Activated CD4-positive, alpha-beta memory T cell treated with anti-CD3 and anti-CD28 coated beads for 36 hours (primary cell): ENCODE results near the gene C6orf163. TPM values are rescaled to one million over a fixed set of nuclear protein-coding genes. Genes with fewer than 3 reads are reported as not detected.

Source experiments
- CTCF ChIA-PET: fragments of 350-600 bp; sonication (Branson Sonifier 250); formaldehyde crosslinking; loops from one replicate; lab custom pipeline; 2021; ENCODE audit warnings: antibody characterized with exemption, inconsistent platforms; lab: Charles Lee
- POLR2A ChIA-PET: fragments of 350-600 bp; sonication (Branson Sonifier 250); formaldehyde crosslinking; loops from one replicate; lab custom pipeline; 2021; ENCODE audit warnings: antibody characterized with exemption; lab: Charles Lee
- DNase-seq: peaks from one replicate; pipeline ENCODE4 v3.0.0-alpha.2; 2020
- H3K27ac Mint-ChIP-seq: one replicate; pipeline ENCODE4 v1.8.0; 2021; ENCODE audit warnings: mixed read lengths
- H3K27me3 Mint-ChIP-seq: one replicate; pipeline ENCODE4 v1.8.0; 2021; ENCODE audit warnings: mixed read lengths
- H3K36me3 Mint-ChIP-seq: one replicate; pipeline ENCODE4 v1.8.0; 2021; ENCODE audit warnings: mixed read lengths
- H3K4me1 Mint-ChIP-seq: one replicate; pipeline ENCODE4 v1.8.0; 2021; ENCODE audit warnings: low read depth, mixed read lengths
- H3K4me3 Mint-ChIP-seq: one replicate; pipeline ENCODE4 v1.8.0; 2021; ENCODE audit warnings: mild to moderate bottlenecking, mixed read lengths
- H3K9me3 Mint-ChIP-seq: one replicate; pipeline ENCODE4 v1.8.0; 2021; ENCODE audit warnings: mixed read lengths
- intact Hi-C: fragments of 100-400 bp; cut with micrococcal nuclease; formaldehyde crosslinking; loops from one replicate; pipeline ENCODE4 v1.15.1; 2023
- total RNA-seq, 2 experiments: library from RNA; stranded (reverse); gene quantifications; one replicate each; pipeline ENCODE4 v1.2.3, GENCODE V29; 2021

Gene C6orf163
- total RNA-seq, 2 experiments from 2014 or later: 0.95 to 1.1 TPM

- peaks cover 9% of the 10 kb centered on the region for H3K9me3 Mint-ChIP-seq
Observed at GRCh38 chr6:87364602-87365252, 20.1 kb downstream of the C6orf163 start.

GRCh38 chr6:87366072-87366827, 21.6 kb downstream of the C6orf163 start:
- peaks cover 10% of the 10 kb centered on the region for H3K36me3 Mint-ChIP-seq
- H3K9me3 Mint-ChIP-seq: peaks cover 9% of the 10 kb centered on the region
- ChIA-PET CTCF (no interaction called here), POLR2A (no interaction called here)
- no peaks in the 10 kb centered on the region for H3K4me1 Mint-ChIP-seq
- intact Hi-C loops: no loop called here
- H3K27ac Mint-ChIP-seq: no peak overlapping the region
- H3K4me3 Mint-ChIP-seq: no peak overlapping the region
- no peak for DNase-seq
- no peaks in the 10 kb centered on the region for H3K27me3 Mint-ChIP-seq

More at GRCh38 chr6:87364602-87365252, 20.1 kb downstream of the C6orf163 start:
- no peak overlapping the region for H3K27ac Mint-ChIP-seq
- H3K4me1 Mint-ChIP-seq: no peaks in the 10 kb centered on the region
- H3K4me3 Mint-ChIP-seq: no peak overlapping the region
- ChIA-PET POLR2A (no interaction called here), CTCF (interaction anchor here (0.9 kb wide), 1 partner anchor 226 kb away, joined by 3 read pairs; no protein-coding TSS in a partner anchor)
- DNase-seq: no peak
- intact Hi-C loops: no loop called here
- no peaks in the 10 kb centered on the region for H3K27me3 Mint-ChIP-seq
- H3K36me3 Mint-ChIP-seq: peaks cover 10% of the 10 kb centered on the region

- CTCF ChIA-PET: no interaction called here
- POLR2A ChIA-PET: no interaction called here
- H3K27me3 Mint-ChIP-seq: no peaks in the 10 kb centered on the region
- H3K36me3 Mint-ChIP-seq: peaks cover 7% of the 10 kb centered on the region
- no peak for DNase-seq
- no peaks in the 10 kb centered on the region for H3K4me1 Mint-ChIP-seq
- H3K27ac Mint-ChIP-seq: no peak overlapping the region
- intact Hi-C loops: no loop called here
- peaks cover 9% of the 10 kb centered on the region for H3K9me3 Mint-ChIP-seq
- H3K4me3 Mint-ChIP-seq: no peak overlapping the region
Observed at GRCh38 chr6:87366899-87367298, 22.3 kb downstream of the C6orf163 start.

GRCh38 chr6:87373377-87373776, 28.8 kb downstream of the C6orf163 start:
- H3K9me3 Mint-ChIP-seq: no peaks in the 10 kb centered on the region
- no peak overlapping the region for H3K27ac Mint-ChIP-seq
- ChIA-PET POLR2A (no interaction called here), CTCF (interaction anchor here (0.6 kb wide), 1 partner anchor 1497 kb away, joined by 3 read pairs; no protein-coding TSS in a partner anchor)
- no peaks in the 10 kb centered on the region for H3K36me3 Mint-ChIP-seq
- intact Hi-C loops: no loop called here
- DNase-seq: no peak
- H3K4me1 Mint-ChIP-seq: no peaks in the 10 kb centered on the region
- H3K27me3 Mint-ChIP-seq: no peaks in the 10 kb centered on the region
- no peak overlapping the region for H3K4me3 Mint-ChIP-seq

GRCh38 chr6:87375315-87375714, 30.7 kb downstream of the C6orf163 start:
- Mint-ChIP-seq H3K4me3 (no peak overlapping the region), H3K4me1 (no peaks in the 10 kb centered on the region), H3K27me3 (no peaks in the 10 kb centered on the region), H3K27ac (no peak overlapping the region), H3K9me3 (no peaks in the 10 kb centered on the region), H3K36me3 (no peaks in the 10 kb centered on the region)
- ChIA-PET CTCF (no interaction called here), POLR2A (no interaction called here)
- intact Hi-C loops: no loop called here
- DNase-seq: no peak

GRCh38 chr6:87376643-87377042, 32.0 kb downstream of the C6orf163 start:
- H3K27ac Mint-ChIP-seq: no peak overlapping the region
- intact Hi-C loops: no loop called here
- H3K36me3 Mint-ChIP-seq: no peaks in the 10 kb centered on the region
- ChIA-PET POLR2A (no interaction called here), CTCF (no interaction called here)
- no peaks in the 10 kb centered on the region for H3K9me3 Mint-ChIP-seq
- H3K4me3 Mint-ChIP-seq: no peak overlapping the region
- H3K27me3 Mint-ChIP-seq: no peaks in the 10 kb centered on the region
- no peaks in the 10 kb centered on the region for H3K4me1 Mint-ChIP-seq
- DNase-seq: no peak

GRCh38 chr6:87378947-87379346, 34.3 kb downstream of the C6orf163 start:
- Mint-ChIP-seq H3K4me3 (no peak overlapping the region), H3K9me3 (no peaks in the 10 kb centered on the region), H3K27me3 (no peaks in the 10 kb centered on the region), H3K36me3 (no peaks in the 10 kb centered on the region), H3K27ac (no peak overlapping the region), H3K4me1 (no peaks in the 10 kb centered on the region)
- intact Hi-C loops: no loop called here
- CTCF ChIA-PET: no interaction called here
- POLR2A ChIA-PET: no interaction called here
- DNase-seq: no peak

GRCh38 chr6:87382861-87383260, 38.2 kb downstream of the C6orf163 start:
- Mint-ChIP-seq H3K9me3 (no peaks in the 10 kb centered on the region), H3K4me1 (no peaks in the 10 kb centered on the region), H3K27me3 (no peaks in the 10 kb centered on the region), H3K4me3 (no peak overlapping the region), H3K36me3 (no peaks in the 10 kb centered on the region), H3K27ac (no peak overlapping the region)
- intact Hi-C loops: no loop called here
- DNase-seq: no peak
- ChIA-PET POLR2A (no interaction called here), CTCF (no interaction called here)

GRCh38 chr6:87384038-87384437, 39.4 kb downstream of the C6orf163 start:
- no peaks in the 10 kb centered on the region for H3K9me3 Mint-ChIP-seq
- H3K4me1 Mint-ChIP-seq: no peaks in the 10 kb centered on the region
- no peaks in the 10 kb centered on the region for H3K27me3 Mint-ChIP-seq
- no peak overlapping the region for H3K4me3 Mint-ChIP-seq
- DNase-seq: no peak
- ChIA-PET POLR2A (no interaction called here), CTCF (interaction anchor here (1.7 kb wide), 1 partner anchor 9 kb away, joined by 5 read pairs; no protein-coding TSS in a partner anchor)
- intact Hi-C loops: no loop called here
- no peak overlapping the region for H3K27ac Mint-ChIP-seq
- no peaks in the 10 kb centered on the region for H3K36me3 Mint-ChIP-seq

- no peaks in the 10 kb centered on the region for H3K4me1 Mint-ChIP-seq
- ChIA-PET POLR2A (no interaction called here), CTCF (interaction anchor here (1.7 kb wide), 1 partner anchor 9 kb away, joined by 5 read pairs; no protein-coding TSS in a partner anchor)
- H3K4me3 Mint-ChIP-seq: no peak overlapping the region
- H3K9me3 Mint-ChIP-seq: no peaks in the 10 kb centered on the region
- no peak overlapping the region for H3K27ac Mint-ChIP-seq
- no peak for DNase-seq
- H3K36me3 Mint-ChIP-seq: no peaks in the 10 kb centered on the region
- intact Hi-C loops: no loop called here
- no peaks in the 10 kb centered on the region for H3K27me3 Mint-ChIP-seq
Observed at GRCh38 chr6:87384449-87384848, 39.8 kb downstream of the C6orf163 start.

GRCh38 chr6:87391334-87391733, 46.7 kb downstream of the C6orf163 start:
- no peaks in the 10 kb centered on the region for H3K27me3 Mint-ChIP-seq
- DNase-seq: peak; percentile 15

GRCh38 chr6:87393026-87393622, 48.5 kb downstream of the C6orf163 start:
- POLR2A ChIA-PET: no interaction called here
- H3K27me3 Mint-ChIP-seq: no peaks in the 10 kb centered on the region
- DNase-seq: peak; percentile 49
- H3K9me3 Mint-ChIP-seq: no peaks in the 10 kb centered on the region
- H3K36me3 Mint-ChIP-seq: peaks cover 2% of the 10 kb centered on the region
- no peak overlapping the region for H3K27ac Mint-ChIP-seq
- intact Hi-C loops: loop anchor here (1.0 to 5.0 kb wide), 5 partner anchors 79 to 1388 kb away; partner anchors contain the start of genes SLC35A1 and ZNF292
- no peaks in the 10 kb centered on the region for H3K4me1 Mint-ChIP-seq
- H3K4me3 Mint-ChIP-seq: no peak overlapping the region
- CTCF ChIA-PET: interaction anchor here (0.6 to 2.8 kb wide), 25 partner anchors 8 to 1477 kb away, joined by 3 to 18 read pairs (median 4); partner anchors contain the start of gene CFAP206

More at GRCh38 chr6:87391334-87391733, 46.7 kb downstream of the C6orf163 start:
- Mint-ChIP-seq H3K9me3 (no peaks in the 10 kb centered on the region), H3K27ac (no peak overlapping the region), H3K36me3 (peaks cover 2% of the 10 kb centered on the region), H3K4me1 (no peaks in the 10 kb centered on the region), H3K4me3 (no peak overlapping the region)
- POLR2A ChIA-PET: no interaction called here
- CTCF ChIA-PET: no interaction called here
- intact Hi-C loops: loop anchor here (1.0 to 5.0 kb wide), 4 partner anchors 81 to 324 kb away; partner anchors contain the start of genes SLC35A1 and ZNF292
